ENCODE results near the gene PHYKPL. TPM values are rescaled to one million over a fixed set of nuclear protein-coding genes. Genes with fewer than 3 reads are reported as not detected.

The PHYKPL gene
- total RNA-seq, 1 donor from 2014 or later, result 77.8 TPM

- H3K4me3 ChIP-seq, result no peak overlapping the region
- H3K27me3 ChIP-seq, result no peaks in the 10 kb centered on the region
- TF ChIP-seq POLR2AphosphoS5 (IDR thresholded peaks at IDR 0.05; ENCODE audit: insufficient read depth in 1 of 2, low read depth in 1 of 2) (no peak), CTCF (IDR thresholded peaks at IDR 0.05) (no peak), POLR2A (IDR thresholded peaks at IDR 0.05) (no peak)
- intact Hi-C loops (cut with DNase I), result no loop called here
- H3K27ac ChIP-seq, result no peak overlapping the region
- no peaks in the 10 kb centered on the region for H3K36me3 ChIP-seq
- DNase-seq (ENCODE audit: extremely low spot score in 2 of 2), result no peak
- H3K4me1 ChIP-seq, result no peaks in the 10 kb centered on the region
- H3K9me3 ChIP-seq, result no peaks in the 10 kb centered on the region
Measured at GRCh38 chr5:178249191-178249989, 16.8 kb upstream of the PHYKPL start.

DNA sequence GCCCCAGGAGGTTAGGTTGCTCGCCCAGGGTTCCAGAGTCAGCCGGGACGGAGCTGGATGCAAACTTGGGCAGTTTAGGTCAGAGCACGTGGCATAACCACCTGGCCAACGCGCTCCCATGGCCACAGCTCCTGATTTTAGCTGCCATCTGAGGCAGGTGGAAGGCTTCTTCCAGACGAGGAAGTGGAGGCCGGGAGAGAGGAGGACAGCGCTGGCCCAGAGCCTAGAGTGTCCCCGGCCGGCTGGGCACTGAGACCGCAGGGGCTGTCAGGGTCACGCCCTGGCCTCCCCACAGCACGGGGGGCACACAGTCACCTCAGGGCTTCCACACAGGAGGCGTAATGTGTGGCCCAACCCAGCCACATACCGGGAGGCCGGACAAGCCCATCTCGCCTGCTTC is 16.1 kb upstream of the PHYKPL start:
- Histone ChIP-seq H3K27me3 (no peaks in the 10 kb centered on the region), H3K4me1 (no peaks in the 10 kb centered on the region), H3K27ac (no peak overlapping the region), H3K9me3 (no peaks in the 10 kb centered on the region), H3K4me3 (no peak overlapping the region), H3K36me3 (no peaks in the 10 kb centered on the region)
- no peak for DNase-seq (ENCODE audit: extremely low spot score in 2 of 2)
- TF ChIP-seq CTCF (IDR thresholded peaks at IDR 0.05) (no peak), POLR2AphosphoS5 (IDR thresholded peaks at IDR 0.05; ENCODE audit: insufficient read depth in 1 of 2, low read depth in 1 of 2) (no peak), POLR2A (IDR thresholded peaks at IDR 0.05) (no peak)
- intact Hi-C loops (cut with DNase I), result no loop called here

- Histone ChIP-seq H3K9me3 (no peaks in the 10 kb centered on the region), H3K36me3 (no peaks in the 10 kb centered on the region), H3K27ac (no peak overlapping the region), H3K4me3 (no peak overlapping the region), H3K4me1 (no peaks in the 10 kb centered on the region), H3K27me3 (no peaks in the 10 kb centered on the region)
- no peak for DNase-seq (ENCODE audit: extremely low spot score in 2 of 2)
- intact Hi-C loops (cut with DNase I), result no loop called here
- TF ChIP-seq POLR2A (IDR thresholded peaks at IDR 0.05) (no peak), CTCF (IDR thresholded peaks at IDR 0.05) (no peak), POLR2AphosphoS5 (IDR thresholded peaks at IDR 0.05; ENCODE audit: insufficient read depth in 1 of 2, low read depth in 1 of 2) (no peak)
Measured at GRCh38 chr5:178247481-178248456, 15.2 kb upstream of the PHYKPL start.

- no peaks in the 10 kb centered on the region for H3K4me1 ChIP-seq
- H3K9me3 ChIP-seq, result no peaks in the 10 kb centered on the region
- no peak overlapping the region for H3K4me3 ChIP-seq
- no peak for DNase-seq (ENCODE audit: extremely low spot score in 2 of 2)
- no peaks in the 10 kb centered on the region for H3K36me3 ChIP-seq
- H3K27me3 ChIP-seq, result no peaks in the 10 kb centered on the region
- H3K27ac ChIP-seq, result no peak overlapping the region
- intact Hi-C loops (cut with DNase I), result no loop called here
- TF ChIP-seq CTCF (IDR thresholded peaks at IDR 0.05) (no peak), POLR2A (IDR thresholded peaks at IDR 0.05) (no peak), POLR2AphosphoS5 (IDR thresholded peaks at IDR 0.05; ENCODE audit: insufficient read depth in 1 of 2, low read depth in 1 of 2) (no peak)
Measured at GRCh38 chr5:178246624-178247279, 14.2 kb upstream of the PHYKPL start.
